ENCODE results near the gene TRAF2.

GRCh38 chr9:136898483-136899100 lies 12.3 kb downstream of the TRAF2 start:
- no peak for TF ChIP-seq POLR2A (IDR thresholded peaks at IDR 0.05)
- TF ChIP-seq, protein P1, sequence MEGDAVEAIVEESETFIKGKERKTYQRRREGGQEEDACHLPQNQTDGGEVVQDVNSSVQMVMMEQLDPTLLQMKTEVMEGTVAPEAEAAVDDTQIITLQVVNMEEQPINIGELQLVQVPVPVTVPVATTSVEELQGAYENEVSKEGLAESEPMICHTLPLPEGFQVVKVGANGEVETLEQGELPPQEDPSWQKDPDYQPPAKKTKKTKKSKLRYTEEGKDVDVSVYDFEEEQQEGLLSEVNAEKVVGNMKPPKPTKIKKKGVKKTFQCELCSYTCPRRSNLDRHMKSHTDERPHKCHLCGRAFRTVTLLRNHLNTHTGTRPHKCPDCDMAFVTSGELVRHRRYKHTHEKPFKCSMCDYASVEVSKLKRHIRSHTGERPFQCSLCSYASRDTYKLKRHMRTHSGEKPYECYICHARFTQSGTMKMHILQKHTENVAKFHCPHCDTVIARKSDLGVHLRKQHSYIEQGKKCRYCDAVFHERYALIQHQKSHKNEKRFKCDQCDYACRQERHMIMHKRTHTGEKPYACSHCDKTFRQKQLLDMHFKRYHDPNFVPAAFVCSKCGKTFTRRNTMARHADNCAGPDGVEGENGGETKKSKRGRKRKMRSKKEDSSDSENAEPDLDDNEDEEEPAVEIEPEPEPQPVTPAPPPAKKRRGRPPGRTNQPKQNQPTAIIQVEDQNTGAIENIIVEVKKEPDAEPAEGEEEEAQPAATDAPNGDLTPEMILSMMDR (IDR thresholded peaks at IDR 0.05) = no peak

Data from right lobe of liver (tissue), 4 donors.